MM.1S (cell line): ENCODE results near the gene PRKAG2.

ENCODE experiments used
- EZH2 ChIP-seq: fragments of 300-600 bp; sonication (generic); optimal IDR thresholded peaks from 2 replicates; pipeline ENCODE3; 2017; ENCODE audit warnings: low read depth, mild to moderate bottlenecking, antibody characterized with exemption, low read length, mixed read lengths
- TF ChIP-seq, protein P1 (sequence below): fragments of 300-600 bp; sonication (generic); IDR thresholded peaks from 2 replicates; pipeline ENCODE4 v1.5.1; 2016; ENCODE audit warnings: antibody characterized with exemption, low read length, mixed read lengths

DNA sequence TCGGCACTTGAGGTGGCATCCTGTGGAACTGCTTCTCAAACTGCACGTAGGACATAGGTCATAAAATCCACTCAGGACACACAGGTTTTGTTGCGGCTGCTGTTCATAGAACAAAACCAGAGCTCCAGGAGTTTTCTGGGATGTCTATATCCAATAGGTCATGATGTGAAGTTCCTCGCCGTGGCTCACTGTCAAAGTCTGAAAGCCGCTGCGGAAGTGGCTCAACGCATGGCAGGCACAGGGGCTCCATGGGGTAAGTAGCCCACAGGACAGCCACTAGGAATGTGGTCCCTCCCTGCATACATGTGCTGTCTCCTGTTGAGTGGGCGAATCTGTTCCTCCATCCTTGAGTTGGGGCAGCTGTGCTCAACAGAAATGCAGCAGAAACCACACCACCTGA lies 72.2 kb downstream of the PRKAG2 start:
- TF ChIP-seq, protein P1, sequence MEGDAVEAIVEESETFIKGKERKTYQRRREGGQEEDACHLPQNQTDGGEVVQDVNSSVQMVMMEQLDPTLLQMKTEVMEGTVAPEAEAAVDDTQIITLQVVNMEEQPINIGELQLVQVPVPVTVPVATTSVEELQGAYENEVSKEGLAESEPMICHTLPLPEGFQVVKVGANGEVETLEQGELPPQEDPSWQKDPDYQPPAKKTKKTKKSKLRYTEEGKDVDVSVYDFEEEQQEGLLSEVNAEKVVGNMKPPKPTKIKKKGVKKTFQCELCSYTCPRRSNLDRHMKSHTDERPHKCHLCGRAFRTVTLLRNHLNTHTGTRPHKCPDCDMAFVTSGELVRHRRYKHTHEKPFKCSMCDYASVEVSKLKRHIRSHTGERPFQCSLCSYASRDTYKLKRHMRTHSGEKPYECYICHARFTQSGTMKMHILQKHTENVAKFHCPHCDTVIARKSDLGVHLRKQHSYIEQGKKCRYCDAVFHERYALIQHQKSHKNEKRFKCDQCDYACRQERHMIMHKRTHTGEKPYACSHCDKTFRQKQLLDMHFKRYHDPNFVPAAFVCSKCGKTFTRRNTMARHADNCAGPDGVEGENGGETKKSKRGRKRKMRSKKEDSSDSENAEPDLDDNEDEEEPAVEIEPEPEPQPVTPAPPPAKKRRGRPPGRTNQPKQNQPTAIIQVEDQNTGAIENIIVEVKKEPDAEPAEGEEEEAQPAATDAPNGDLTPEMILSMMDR = no peak
- TF ChIP-seq EZH2 = no peak
